GM19035 (cell line): ENCODE measurements around the gene TBCCD1.
"Not testable (repeated sequence)": the region's sequence is repeated elsewhere in the genome, so short reads cannot be mapped to it uniquely, and the experiment has no call there.

Source experiments
- ATAC-seq: cut with Tn5 transposase; IDR thresholded peaks from one replicate; pipeline ENCODE4 v1.9.1; 2021; ENCODE audit not compliant: unreplicated experiment

Gene TBCCD1

GRCh38 chr3:186498022-186498421, 69.1 kb downstream of the TBCCD1 start:
- not testable (repeated sequence) for ATAC-seq

DNA sequence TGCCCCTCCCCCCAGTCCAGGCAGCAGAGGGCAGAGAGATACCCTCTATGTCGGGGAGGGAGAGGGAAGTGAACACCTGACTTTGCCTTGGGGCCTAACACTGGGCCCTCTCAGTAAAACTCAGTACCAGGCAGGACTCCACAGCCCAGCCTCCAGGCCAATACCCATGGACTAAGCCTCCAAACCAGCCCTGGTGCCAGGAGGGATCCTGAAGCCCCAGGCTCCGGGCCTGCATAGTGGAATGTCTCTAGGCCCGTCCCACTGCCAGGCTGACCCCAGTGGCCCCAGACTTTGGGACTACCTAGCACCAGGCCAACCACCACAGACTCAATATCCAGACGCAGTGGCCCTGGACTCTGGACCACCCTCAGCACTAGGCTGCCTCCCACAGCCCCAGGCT, 69.5 kb downstream of the TBCCD1 start:
- ATAC-seq: no peak

DNA sequence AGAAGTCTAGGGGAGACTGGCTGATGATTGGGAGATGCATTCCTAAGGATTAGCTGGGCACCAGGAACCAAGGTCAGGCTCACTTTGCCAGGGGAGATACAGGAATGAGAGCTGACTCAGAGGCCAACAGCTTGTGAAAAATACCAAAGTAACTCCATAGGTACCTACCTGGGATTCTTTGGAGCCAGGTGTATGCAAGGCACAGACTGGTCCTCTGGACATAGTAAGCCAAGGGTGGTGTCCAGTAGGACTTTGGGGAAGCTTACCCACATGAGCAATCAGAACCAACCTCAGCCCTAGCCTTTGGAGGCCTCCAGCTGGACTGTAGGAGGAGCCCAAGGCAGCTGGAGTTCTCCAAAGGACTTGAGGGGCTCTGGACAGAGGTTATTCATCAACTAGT, 70.5 kb downstream of the TBCCD1 start:
- ATAC-seq: no peak
